Neural cell (in vitro differentiated cells): ENCODE measurements around the gene MPIG6B. TPM values are rescaled to one million over a fixed set of nuclear protein-coding genes. Genes with fewer than 3 reads are reported as not detected.

Source experiments
- H2AFZ ChIP-seq: fragments of 200-600, 300-800 bp; sonication (generic), shearing (Covaris generic); 2 replicates; pipeline ENCODE4 v1.6.0; 2014; ENCODE audit warnings: low read depth, mild to moderate bottlenecking, antibody characterized with exemption, low read length, moderate library complexity
- H3F3A ChIP-seq: fragments of 200-600 bp; shearing (Covaris generic); 2 replicates; pipeline ENCODE4 v1.6.1; 2016; ENCODE audit warnings: mild to moderate bottlenecking, moderate library complexity, mixed read lengths, antibody characterized with exemption, low read length; ENCODE audit not compliant: insufficient read depth, poor library complexity, severe bottlenecking
- H3K27ac ChIP-seq: fragments of 200-600, 300-800 bp; sonication (generic), shearing (Covaris generic); 2 replicates; pipeline ENCODE4 v1.5.1; 2014; ENCODE audit warnings: mild to moderate bottlenecking, low read length, moderate library complexity
- H3K27me3 ChIP-seq: fragments of 300-800, 200-600 bp; sonication (generic), shearing (Covaris generic); 2 replicates; pipeline ENCODE4 v1.6.0; 2014; ENCODE audit warnings: mild to moderate bottlenecking, low read depth, low read length, moderate library complexity; ENCODE audit not compliant: insufficient read depth
- H3K36me3 ChIP-seq: fragments of 300-800, 200-600 bp; sonication (generic), shearing (Covaris generic); 2 replicates; pipeline ENCODE4 v1.5.1; 2014; ENCODE audit warnings: mild to moderate bottlenecking, antibody characterized with exemption, low read length, moderate library complexity; ENCODE audit not compliant: insufficient read depth
- H3K4me2 ChIP-seq: fragments of 300-800, 200-600 bp; sonication (generic), shearing (Covaris generic); 2 replicates; pipeline ENCODE4 v1.6.0; 2014; ENCODE audit warnings: mild to moderate bottlenecking, low read length
- H3K4me3 ChIP-seq: fragments of 300-800, 200-600 bp; sonication (generic), shearing (Covaris generic); 2 replicates; pipeline ENCODE4 v1.5.1; 2014; ENCODE audit warnings: mild to moderate bottlenecking, low read length, moderate library complexity
- H3K79me2 ChIP-seq: fragments of 200-600 bp; shearing (Covaris generic); replicated peaks from 2 replicates; pipeline ENCODE4 v1.6.0; 2014; ENCODE audit warnings: mild to moderate bottlenecking, low read length, moderate library complexity; ENCODE audit not compliant: insufficient read depth
- H3K9ac ChIP-seq: fragments of 300-800, 200-600 bp; sonication (generic), shearing (Covaris generic); 2 replicates; pipeline ENCODE4 v1.6.1; 2016; ENCODE audit warnings: mild to moderate bottlenecking, low read length, mixed read lengths
- H3K9me2 ChIP-seq: fragments of 200-600 bp; shearing (Covaris generic); 2 replicates; pipeline ENCODE4 v1.6.1; 2016; ENCODE audit warnings: mild to moderate bottlenecking, low read length, mixed read lengths; ENCODE audit not compliant: insufficient read depth
- H3K9me3 ChIP-seq: fragments of 200-600, 300-800 bp; sonication (generic), shearing (Covaris generic); 2 replicates; pipeline ENCODE4 v1.6.1; 2016; ENCODE audit warnings: mild to moderate bottlenecking, mixed run types, low read length, moderate library complexity, mixed read lengths
- H4K20me1 ChIP-seq: fragments of 200-600 bp; shearing (Covaris generic); 2 replicates; pipeline ENCODE4 v1.6.1; 2016; ENCODE audit warnings: mild to moderate bottlenecking, mixed run types; ENCODE audit not compliant: insufficient read depth
- EP300 ChIP-seq: fragments of 450-650 bp; conservative IDR thresholded peaks from 2 replicates; pipeline ENCODE4 v1.6.1; 2014; ENCODE audit warnings: antibody characterized with exemption, mild to moderate bottlenecking, moderate library complexity; ENCODE audit not compliant: poor library complexity, severe bottlenecking
- EZH2 ChIP-seq: fragments of 200-600, 300-800 bp; shearing (Covaris generic), sonication (generic); IDR thresholded peaks from 2 replicates; pipeline ENCODE4 v1.6.1; 2014; ENCODE audit warnings: antibody characterized with exemption, low read length, borderline replicate concordance, mild to moderate bottlenecking; ENCODE audit not compliant: insufficient read depth, poor library complexity, severe bottlenecking
- MXI1 ChIP-seq: fragments of 450-650 bp; conservative IDR thresholded peaks from 2 replicates; pipeline ENCODE4 v1.6.1; 2014; ENCODE audit warnings: antibody characterized with exemption, mild to moderate bottlenecking; ENCODE audit not compliant: poor library complexity, severe bottlenecking
- POLR2AphosphoS5 ChIP-seq: IDR thresholded peaks from 2 replicates; pipeline ENCODE4 v1.6.1; 2012
- RAD21 ChIP-seq: fragments of 450-650 bp; conservative IDR thresholded peaks from 2 replicates; pipeline ENCODE4 v1.6.1; 2014; ENCODE audit warnings: antibody characterized with exemption, mild to moderate bottlenecking, moderate library complexity
- SMC3 ChIP-seq: fragments of 450-650 bp; conservative IDR thresholded peaks from 2 replicates; pipeline ENCODE4 v1.6.1; 2014; ENCODE audit warnings: antibody characterized with exemption, mild to moderate bottlenecking, moderate library complexity; ENCODE audit not compliant: poor library complexity
- TAF1 ChIP-seq: IDR thresholded peaks from 2 replicates; pipeline ENCODE4 v1.6.1; 2012; ENCODE audit warnings: low read depth
- polyA plus RNA-seq: library from polyadenylated mRNA; depleted of rRNA; stranded (reverse); fragments of >200 nt; gene quantifications from 2 replicates; pipeline ENCODE4 v1.2.3, GENCODE V29; 2014
- TF ChIP-seq, protein P1 (sequence below): IDR thresholded peaks from 2 replicates; pipeline ENCODE4 v1.6.1; 2012; ENCODE audit warnings: borderline replicate concordance
- TF ChIP-seq, protein P2 (sequence below): fragments of 450-650 bp; IDR thresholded peaks from 2 replicates; pipeline ENCODE4 v1.5.1; 2014; ENCODE audit warnings: antibody characterized with exemption, mild to moderate bottlenecking, moderate library complexity; ENCODE audit not compliant: poor library complexity, severe bottlenecking

MPIG6B gene
- polyA plus RNA-seq, 1 donor from 2014 or later = not detected

DNA sequence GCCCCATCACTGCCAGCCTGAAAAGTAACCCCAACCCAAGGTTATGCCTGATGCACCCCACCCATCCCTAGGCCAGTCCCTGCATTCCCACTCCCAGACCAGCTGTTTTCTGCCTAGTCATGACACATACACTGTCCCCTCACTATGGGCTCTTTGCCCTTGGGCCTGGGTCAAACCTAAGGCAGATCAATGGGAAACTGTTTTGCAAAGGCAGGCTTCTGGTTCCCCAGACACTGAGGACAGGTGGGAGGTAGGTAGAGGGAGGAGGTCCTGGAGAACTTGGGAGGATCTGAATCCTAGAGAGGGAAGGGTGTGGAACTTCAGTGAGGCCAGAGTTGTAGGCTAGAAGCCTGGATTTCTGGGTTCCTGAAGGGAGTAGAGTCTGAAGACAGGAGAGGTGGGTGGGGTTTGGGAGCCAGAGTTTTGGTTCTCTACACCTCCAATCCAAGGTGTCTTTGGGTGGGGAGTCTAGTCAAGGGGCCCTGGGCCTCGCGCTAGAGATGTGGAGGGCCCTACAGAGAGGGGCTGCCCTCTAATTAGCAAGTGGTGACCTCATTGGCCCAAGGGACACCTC lies 11.2 kb downstream of the MPIG6B start:
- no peak overlapping the region for H3K27ac ChIP-seq

GRCh38 chr6:31734821-31735406 lies 11.7 kb downstream of the MPIG6B start:
- Histone ChIP-seq H3K36me3 (no peaks in the 10 kb centered on the region), H3K79me2 (peaks cover 11% of the 10 kb centered on the region), H3K27me3 (no peaks in the 10 kb centered on the region), H3F3A (no peaks in the 10 kb centered on the region), H4K20me1 (no peaks in the 10 kb centered on the region), H3K9me3 (no peaks in the 10 kb centered on the region), H3K4me2 (no peak overlapping the region), H3K9ac (peak overlapping the region; percentile 49), H3K4me3 (peak overlapping the region; percentile 52), H2AFZ (peak overlapping the region; percentile 65), H3K9me2 (no peaks in the 10 kb centered on the region), H3K27ac (no peak overlapping the region)
- TF ChIP-seq POLR2AphosphoS5 (no peak), TAF1 (no peak), EZH2 (no peak), RAD21 (no peak), EP300 (no peak), MXI1 (no peak), SMC3 (no peak)
- TF ChIP-seq, protein P1, sequence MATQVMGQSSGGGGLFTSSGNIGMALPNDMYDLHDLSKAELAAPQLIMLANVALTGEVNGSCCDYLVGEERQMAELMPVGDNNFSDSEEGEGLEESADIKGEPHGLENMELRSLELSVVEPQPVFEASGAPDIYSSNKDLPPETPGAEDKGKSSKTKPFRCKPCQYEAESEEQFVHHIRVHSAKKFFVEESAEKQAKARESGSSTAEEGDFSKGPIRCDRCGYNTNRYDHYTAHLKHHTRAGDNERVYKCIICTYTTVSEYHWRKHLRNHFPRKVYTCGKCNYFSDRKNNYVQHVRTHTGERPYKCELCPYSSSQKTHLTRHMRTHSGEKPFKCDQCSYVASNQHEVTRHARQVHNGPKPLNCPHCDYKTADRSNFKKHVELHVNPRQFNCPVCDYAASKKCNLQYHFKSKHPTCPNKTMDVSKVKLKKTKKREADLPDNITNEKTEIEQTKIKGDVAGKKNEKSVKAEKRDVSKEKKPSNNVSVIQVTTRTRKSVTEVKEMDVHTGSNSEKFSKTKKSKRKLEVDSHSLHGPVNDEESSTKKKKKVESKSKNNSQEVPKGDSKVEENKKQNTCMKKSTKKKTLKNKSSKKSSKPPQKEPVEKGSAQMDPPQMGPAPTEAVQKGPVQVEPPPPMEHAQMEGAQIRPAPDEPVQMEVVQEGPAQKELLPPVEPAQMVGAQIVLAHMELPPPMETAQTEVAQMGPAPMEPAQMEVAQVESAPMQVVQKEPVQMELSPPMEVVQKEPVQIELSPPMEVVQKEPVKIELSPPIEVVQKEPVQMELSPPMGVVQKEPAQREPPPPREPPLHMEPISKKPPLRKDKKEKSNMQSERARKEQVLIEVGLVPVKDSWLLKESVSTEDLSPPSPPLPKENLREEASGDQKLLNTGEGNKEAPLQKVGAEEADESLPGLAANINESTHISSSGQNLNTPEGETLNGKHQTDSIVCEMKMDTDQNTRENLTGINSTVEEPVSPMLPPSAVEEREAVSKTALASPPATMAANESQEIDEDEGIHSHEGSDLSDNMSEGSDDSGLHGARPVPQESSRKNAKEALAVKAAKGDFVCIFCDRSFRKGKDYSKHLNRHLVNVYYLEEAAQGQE = no peak
- TF ChIP-seq, protein P2, sequence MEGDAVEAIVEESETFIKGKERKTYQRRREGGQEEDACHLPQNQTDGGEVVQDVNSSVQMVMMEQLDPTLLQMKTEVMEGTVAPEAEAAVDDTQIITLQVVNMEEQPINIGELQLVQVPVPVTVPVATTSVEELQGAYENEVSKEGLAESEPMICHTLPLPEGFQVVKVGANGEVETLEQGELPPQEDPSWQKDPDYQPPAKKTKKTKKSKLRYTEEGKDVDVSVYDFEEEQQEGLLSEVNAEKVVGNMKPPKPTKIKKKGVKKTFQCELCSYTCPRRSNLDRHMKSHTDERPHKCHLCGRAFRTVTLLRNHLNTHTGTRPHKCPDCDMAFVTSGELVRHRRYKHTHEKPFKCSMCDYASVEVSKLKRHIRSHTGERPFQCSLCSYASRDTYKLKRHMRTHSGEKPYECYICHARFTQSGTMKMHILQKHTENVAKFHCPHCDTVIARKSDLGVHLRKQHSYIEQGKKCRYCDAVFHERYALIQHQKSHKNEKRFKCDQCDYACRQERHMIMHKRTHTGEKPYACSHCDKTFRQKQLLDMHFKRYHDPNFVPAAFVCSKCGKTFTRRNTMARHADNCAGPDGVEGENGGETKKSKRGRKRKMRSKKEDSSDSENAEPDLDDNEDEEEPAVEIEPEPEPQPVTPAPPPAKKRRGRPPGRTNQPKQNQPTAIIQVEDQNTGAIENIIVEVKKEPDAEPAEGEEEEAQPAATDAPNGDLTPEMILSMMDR = no peak

More for the DNA sequence above, 11.2 kb downstream of the MPIG6B start:
- TF ChIP-seq, protein P2 = no peak
- TF ChIP-seq RAD21 = no peak
- TF ChIP-seq, protein P1 = no peak
- TF ChIP-seq EZH2 = no peak
- no peak for TF ChIP-seq TAF1
- Histone ChIP-seq H3K79me2 (peaks cover 17% of the 10 kb centered on the region), H3K27me3 (no peaks in the 10 kb centered on the region), H3K4me3 (peak overlapping the region; percentile 52), H3K4me2 (no peak overlapping the region), H4K20me1 (no peaks in the 10 kb centered on the region), H3K36me3 (no peaks in the 10 kb centered on the region), H3K9me2 (no peaks in the 10 kb centered on the region), H3K9ac (peak overlapping the region; percentile 49), H3K9me3 (no peaks in the 10 kb centered on the region), H3F3A (no peaks in the 10 kb centered on the region), H2AFZ (peak overlapping the region; percentile 65)
